Loucy (cell line): ENCODE measurements around the gene FMNL2.

ENCODE experiments used
- H2AFZ ChIP-seq: fragments of 200-600 bp; sonication (generic); 2 replicates; pipeline ENCODE4 v1.6.0; 2016; ENCODE audit warnings: antibody characterized with exemption, mild to moderate bottlenecking, low read length, moderate library complexity
- H3F3A ChIP-seq: fragments of 200-600 bp; 2 replicates; pipeline ENCODE4 v1.6.0; 2016; ENCODE audit warnings: antibody characterized with exemption, low read depth, mild to moderate bottlenecking
- H3K27me3 ChIP-seq: fragments of 200-600 bp; sonication (generic); 2 replicates; pipeline ENCODE4 v1.6.1; 2014; ENCODE audit warnings: low read length, mild to moderate bottlenecking; ENCODE audit not compliant: insufficient read depth, poor library complexity, severe bottlenecking
- H3K36me3 ChIP-seq: fragments of 200-600 bp; sonication (generic); 2 replicates; pipeline ENCODE4 v1.6.1; 2016; ENCODE audit warnings: low read length; ENCODE audit not compliant: insufficient read depth
- H3K4me1 ChIP-seq: fragments of 200-600 bp; sonication (generic); 2 replicates; pipeline ENCODE4 v1.5.1; 2014; ENCODE audit warnings: low read length, mild to moderate bottlenecking; ENCODE audit not compliant: insufficient read depth, poor library complexity, severe bottlenecking
- H3K4me2 ChIP-seq: fragments of 200-600 bp; sonication (generic); 2 replicates; pipeline ENCODE4 v1.6.0; 2014; ENCODE audit warnings: antibody characterized with exemption, low read length, low read depth, mild to moderate bottlenecking; ENCODE audit not compliant: poor library complexity, severe bottlenecking
- H3K4me3 ChIP-seq: fragments of 200-600 bp; sonication (generic); 2 replicates; pipeline ENCODE4 v1.5.1; 2014; ENCODE audit warnings: low read length, mild to moderate bottlenecking, mixed read lengths; ENCODE audit not compliant: poor library complexity, severe bottlenecking
- H3K79me2 ChIP-seq: fragments of 200-600 bp; sonication (generic); 2 replicates; pipeline ENCODE4 v1.6.1; 2014; ENCODE audit warnings: low read length; ENCODE audit not compliant: insufficient read depth
- H3K9ac ChIP-seq: fragments of 200-600 bp; sonication (generic); 2 replicates; pipeline ENCODE4 v1.6.0; 2014; ENCODE audit warnings: mild to moderate bottlenecking, low read depth, low read length, moderate library complexity; ENCODE audit not compliant: poor library complexity, severe bottlenecking
- H3K9me2 ChIP-seq: fragments of 200-600 bp; sonication (generic); replicated peaks from 2 replicates; pipeline ENCODE4 v1.6.1; 2016; ENCODE audit warnings: low read depth, low read length, mixed read lengths
- H3K9me3 ChIP-seq: fragments of 200-600 bp; sonication (generic); 2 replicates; pipeline ENCODE4 v1.6.1; 2014; ENCODE audit warnings: mild to moderate bottlenecking, antibody characterized with exemption, low read length, low read depth; ENCODE audit not compliant: insufficient read depth
- H4K20me1 ChIP-seq: fragments of 200-600 bp; sonication (generic); 2 replicates; pipeline ENCODE4 v1.6.0; 2014; ENCODE audit warnings: antibody characterized with exemption, low read length, mild to moderate bottlenecking; ENCODE audit not compliant: insufficient read depth, poor library complexity, severe bottlenecking
- EZH2phosphoT487 ChIP-seq: fragments of 200-600 bp; IDR thresholded peaks from 2 replicates; pipeline ENCODE4 v1.6.1; 2018; ENCODE audit warnings: antibody characterized with exemption, mild to moderate bottlenecking, moderate library complexity, borderline replicate concordance
- TF ChIP-seq, protein P1 (sequence below): fragments of 200-600 bp; sonication (generic); conservative IDR thresholded peaks from 2 replicates; pipeline ENCODE4 v1.5.1; 2014; ENCODE audit warnings: mild to moderate bottlenecking, antibody characterized with exemption, low read length

The FMNL2 gene

DNA sequence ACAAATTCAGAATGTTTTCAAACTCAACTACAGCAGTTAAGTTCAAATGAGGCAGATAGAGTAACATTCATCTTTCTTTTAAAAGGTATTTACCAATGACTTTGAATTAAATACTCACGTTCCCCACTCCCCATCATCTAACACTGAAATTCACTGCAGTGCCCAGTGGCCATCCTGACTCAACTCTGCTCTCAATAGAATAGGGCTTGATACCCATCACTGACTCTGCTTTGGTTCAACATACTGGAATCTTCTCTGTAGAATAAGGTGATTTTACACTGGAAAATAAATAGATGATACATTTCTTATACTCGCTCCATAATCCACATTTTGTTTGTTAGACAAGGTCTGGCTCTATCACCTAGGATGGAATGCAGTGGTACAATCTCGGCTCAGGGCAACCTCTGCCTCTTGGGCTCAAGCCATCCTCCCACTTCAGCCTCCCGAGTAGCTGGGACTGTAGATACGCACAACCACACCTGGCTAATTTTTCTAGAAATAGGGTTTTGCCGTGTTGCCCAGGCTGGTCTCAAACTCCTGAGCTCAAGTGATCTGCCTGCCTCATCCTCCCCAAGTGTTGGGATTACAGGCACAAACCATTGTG lies 315.9 kb downstream of the FMNL2 start:
- no peaks in the 10 kb centered on the region for H4K20me1 ChIP-seq
- H3K79me2 ChIP-seq, result no peaks in the 10 kb centered on the region
- TF ChIP-seq EZH2phosphoT487, result no peak
- TF ChIP-seq, protein P1, sequence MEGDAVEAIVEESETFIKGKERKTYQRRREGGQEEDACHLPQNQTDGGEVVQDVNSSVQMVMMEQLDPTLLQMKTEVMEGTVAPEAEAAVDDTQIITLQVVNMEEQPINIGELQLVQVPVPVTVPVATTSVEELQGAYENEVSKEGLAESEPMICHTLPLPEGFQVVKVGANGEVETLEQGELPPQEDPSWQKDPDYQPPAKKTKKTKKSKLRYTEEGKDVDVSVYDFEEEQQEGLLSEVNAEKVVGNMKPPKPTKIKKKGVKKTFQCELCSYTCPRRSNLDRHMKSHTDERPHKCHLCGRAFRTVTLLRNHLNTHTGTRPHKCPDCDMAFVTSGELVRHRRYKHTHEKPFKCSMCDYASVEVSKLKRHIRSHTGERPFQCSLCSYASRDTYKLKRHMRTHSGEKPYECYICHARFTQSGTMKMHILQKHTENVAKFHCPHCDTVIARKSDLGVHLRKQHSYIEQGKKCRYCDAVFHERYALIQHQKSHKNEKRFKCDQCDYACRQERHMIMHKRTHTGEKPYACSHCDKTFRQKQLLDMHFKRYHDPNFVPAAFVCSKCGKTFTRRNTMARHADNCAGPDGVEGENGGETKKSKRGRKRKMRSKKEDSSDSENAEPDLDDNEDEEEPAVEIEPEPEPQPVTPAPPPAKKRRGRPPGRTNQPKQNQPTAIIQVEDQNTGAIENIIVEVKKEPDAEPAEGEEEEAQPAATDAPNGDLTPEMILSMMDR, result no peak
- H3F3A ChIP-seq, result no peaks in the 10 kb centered on the region
- no peak overlapping the region for H3K9ac ChIP-seq
- no peak overlapping the region for H2AFZ ChIP-seq
- no peaks in the 10 kb centered on the region for H3K9me3 ChIP-seq
- H3K4me1 ChIP-seq, result no peaks in the 10 kb centered on the region
- H3K4me2 ChIP-seq, result no peak overlapping the region
- no peaks in the 10 kb centered on the region for H3K27me3 ChIP-seq
- H3K4me3 ChIP-seq, result no peak overlapping the region
- no peaks in the 10 kb centered on the region for H3K9me2 ChIP-seq
- peaks cover 30% of the 10 kb centered on the region; the same call in 1 of the 2 replicates for H3K36me3 ChIP-seq

DNA sequence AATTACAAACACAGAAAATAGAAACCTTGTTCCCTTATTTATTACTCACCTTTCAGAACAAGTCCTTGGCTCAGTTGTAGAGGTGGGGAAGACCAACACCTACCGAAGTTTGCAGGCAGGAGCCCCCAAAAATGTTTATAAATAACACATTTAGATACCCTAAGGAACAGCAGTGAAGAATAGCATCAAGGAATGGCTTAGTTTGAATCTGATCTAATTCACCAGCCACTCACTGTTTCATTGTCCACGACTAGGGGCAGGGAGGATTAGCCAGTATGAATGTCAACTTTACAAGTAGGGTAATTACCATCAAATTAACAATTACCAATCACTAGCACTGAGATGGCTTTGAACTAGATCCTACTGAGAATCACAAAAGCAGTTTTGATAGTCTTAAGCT lies 316.9 kb downstream of the FMNL2 start:
- Histone ChIP-seq H3K4me1 (no peaks in the 10 kb centered on the region), H3K27me3 (no peaks in the 10 kb centered on the region), H3K9ac (no peak overlapping the region), H3K9me3 (no peaks in the 10 kb centered on the region), H2AFZ (no peak overlapping the region), H4K20me1 (no peaks in the 10 kb centered on the region), H3K9me2 (no peaks in the 10 kb centered on the region), H3F3A (no peaks in the 10 kb centered on the region), H3K4me2 (no peak overlapping the region), H3K36me3 (peaks cover 39% of the 10 kb centered on the region; the same call in 1 of the 2 replicates), H3K4me3 (no peak overlapping the region), H3K79me2 (no peaks in the 10 kb centered on the region)
- no peak for TF ChIP-seq EZH2phosphoT487
- TF ChIP-seq, protein P1, result no peak

DNA sequence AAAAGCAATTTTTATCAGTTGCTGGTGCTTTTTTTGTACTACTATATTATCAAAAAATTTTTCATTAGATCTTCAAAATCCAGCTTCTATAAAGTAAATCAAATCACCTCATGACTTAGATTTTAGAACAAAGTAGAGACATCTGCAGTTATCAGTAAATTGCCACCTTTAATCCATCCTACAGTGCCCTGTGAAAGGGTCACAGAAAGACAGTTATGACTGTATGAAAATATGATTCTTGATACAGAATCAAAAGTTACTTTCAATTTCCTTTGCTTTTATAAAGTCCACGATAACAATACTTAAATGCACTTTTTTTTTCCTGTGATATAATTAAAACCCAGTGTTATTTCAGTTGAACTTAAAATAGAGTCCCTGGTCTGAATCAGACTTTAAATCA lies 320.9 kb downstream of the FMNL2 start:
- Histone ChIP-seq H3K9me3 (no peaks in the 10 kb centered on the region), H3K79me2 (no peaks in the 10 kb centered on the region), H3K9me2 (no peaks in the 10 kb centered on the region), H3K4me2 (no peak overlapping the region), H3K4me3 (no peak overlapping the region), H3F3A (no peaks in the 10 kb centered on the region), H3K9ac (no peak overlapping the region), H3K27me3 (no peaks in the 10 kb centered on the region), H3K36me3 (peaks cover 76% of the 10 kb centered on the region), H3K4me1 (no peaks in the 10 kb centered on the region), H4K20me1 (no peaks in the 10 kb centered on the region), H2AFZ (no peak overlapping the region)
- no peak for TF ChIP-seq EZH2phosphoT487
- TF ChIP-seq, protein P1, result no peak
